RWPE2 (cell line): ENCODE results near the gene STMP1.

ENCODE experiments used
- ATAC-seq: fragments of 200-7000 bp; cut with Tn5 transposase; 3 replicates; pipeline ENCODE4 v1.9.1; 2021; ENCODE audit warnings: low read depth
- DNase-seq: peaks from one replicate; pipeline ENCODE4 v3.0.0-alpha.2; 2020; ENCODE audit warnings: low spot score
- H3K27ac ChIP-seq: fragments of 450-650 bp; 2 replicates; pipeline ENCODE4 v1.5.1; 2017; ENCODE audit warnings: mild to moderate bottlenecking; ENCODE audit not compliant: poor library complexity, severe bottlenecking
- H3K27me3 ChIP-seq: fragments of 250-450 bp; sonication (Bioruptor Pico); 2 replicates; pipeline ENCODE4 v1.5.1; 2021; ENCODE audit warnings: mild to moderate bottlenecking, moderate library complexity; ENCODE audit not compliant: insufficient read depth, poor library complexity, severe bottlenecking
- H3K36me3 ChIP-seq: fragments of 250-450 bp; sonication (Bioruptor Pico); 2 replicates; pipeline ENCODE4 v1.5.1; 2020; ENCODE audit warnings: low read depth, mild to moderate bottlenecking, moderate library complexity
- H3K4me1 ChIP-seq: fragments of 250-450 bp; sonication (Bioruptor Pico); 2 replicates; pipeline ENCODE4 v1.5.1; 2021; ENCODE audit warnings: mild to moderate bottlenecking, moderate library complexity; ENCODE audit not compliant: insufficient read depth, poor library complexity, severe bottlenecking
- H3K4me3 ChIP-seq: fragments of 250-450 bp; sonication (Bioruptor Pico); 2 replicates; pipeline ENCODE4 v1.5.1; 2021; ENCODE audit warnings: mild to moderate bottlenecking, moderate library complexity; ENCODE audit not compliant: severe bottlenecking
- H3K9me3 ChIP-seq: fragments of 250-450 bp; sonication (Bioruptor Pico); 2 replicates; pipeline ENCODE4 v1.5.1; 2021; ENCODE audit warnings: mild to moderate bottlenecking, moderate library complexity; ENCODE audit not compliant: severe bottlenecking
- TF ChIP-seq, protein P1 (sequence below): fragments of 450-650 bp; IDR thresholded peaks from one replicate; pipeline ENCODE4 v1.5.1; 2017; ENCODE audit warnings: mild to moderate bottlenecking, moderate library complexity; ENCODE audit not compliant: poor library complexity, severe bottlenecking

STMP1 gene

DNA sequence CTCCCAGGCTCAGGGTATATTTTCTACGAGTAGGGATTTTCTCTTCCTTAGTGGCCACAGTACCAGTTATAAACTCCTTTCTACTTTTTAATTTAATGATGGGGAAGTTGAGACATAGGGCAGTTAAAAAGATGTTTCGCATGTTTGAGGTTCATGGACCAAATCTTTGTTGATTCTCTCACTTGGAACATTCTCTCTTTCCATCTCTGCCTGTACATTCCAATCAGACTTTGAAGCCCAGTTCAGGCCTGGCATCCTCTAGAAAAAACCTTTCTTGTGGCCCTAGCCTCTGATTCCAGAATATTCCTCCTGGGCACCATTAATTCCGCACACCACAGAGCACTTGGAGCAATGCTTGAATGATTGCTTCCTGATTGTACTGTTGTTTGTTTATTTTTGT lies 47.2 kb downstream of the STMP1 start:
- Histone ChIP-seq H3K4me3 (no peak overlapping the region), H3K36me3 (no peaks in the 10 kb centered on the region), H3K27me3 (no peaks in the 10 kb centered on the region), H3K4me1 (peaks cover 31% of the 10 kb centered on the region), H3K27ac (no peak overlapping the region), H3K9me3 (no peaks in the 10 kb centered on the region)
- TF ChIP-seq, protein P1, sequence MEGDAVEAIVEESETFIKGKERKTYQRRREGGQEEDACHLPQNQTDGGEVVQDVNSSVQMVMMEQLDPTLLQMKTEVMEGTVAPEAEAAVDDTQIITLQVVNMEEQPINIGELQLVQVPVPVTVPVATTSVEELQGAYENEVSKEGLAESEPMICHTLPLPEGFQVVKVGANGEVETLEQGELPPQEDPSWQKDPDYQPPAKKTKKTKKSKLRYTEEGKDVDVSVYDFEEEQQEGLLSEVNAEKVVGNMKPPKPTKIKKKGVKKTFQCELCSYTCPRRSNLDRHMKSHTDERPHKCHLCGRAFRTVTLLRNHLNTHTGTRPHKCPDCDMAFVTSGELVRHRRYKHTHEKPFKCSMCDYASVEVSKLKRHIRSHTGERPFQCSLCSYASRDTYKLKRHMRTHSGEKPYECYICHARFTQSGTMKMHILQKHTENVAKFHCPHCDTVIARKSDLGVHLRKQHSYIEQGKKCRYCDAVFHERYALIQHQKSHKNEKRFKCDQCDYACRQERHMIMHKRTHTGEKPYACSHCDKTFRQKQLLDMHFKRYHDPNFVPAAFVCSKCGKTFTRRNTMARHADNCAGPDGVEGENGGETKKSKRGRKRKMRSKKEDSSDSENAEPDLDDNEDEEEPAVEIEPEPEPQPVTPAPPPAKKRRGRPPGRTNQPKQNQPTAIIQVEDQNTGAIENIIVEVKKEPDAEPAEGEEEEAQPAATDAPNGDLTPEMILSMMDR, result no peak
- ATAC-seq (no peak), DNase-seq (no peak)

DNA sequence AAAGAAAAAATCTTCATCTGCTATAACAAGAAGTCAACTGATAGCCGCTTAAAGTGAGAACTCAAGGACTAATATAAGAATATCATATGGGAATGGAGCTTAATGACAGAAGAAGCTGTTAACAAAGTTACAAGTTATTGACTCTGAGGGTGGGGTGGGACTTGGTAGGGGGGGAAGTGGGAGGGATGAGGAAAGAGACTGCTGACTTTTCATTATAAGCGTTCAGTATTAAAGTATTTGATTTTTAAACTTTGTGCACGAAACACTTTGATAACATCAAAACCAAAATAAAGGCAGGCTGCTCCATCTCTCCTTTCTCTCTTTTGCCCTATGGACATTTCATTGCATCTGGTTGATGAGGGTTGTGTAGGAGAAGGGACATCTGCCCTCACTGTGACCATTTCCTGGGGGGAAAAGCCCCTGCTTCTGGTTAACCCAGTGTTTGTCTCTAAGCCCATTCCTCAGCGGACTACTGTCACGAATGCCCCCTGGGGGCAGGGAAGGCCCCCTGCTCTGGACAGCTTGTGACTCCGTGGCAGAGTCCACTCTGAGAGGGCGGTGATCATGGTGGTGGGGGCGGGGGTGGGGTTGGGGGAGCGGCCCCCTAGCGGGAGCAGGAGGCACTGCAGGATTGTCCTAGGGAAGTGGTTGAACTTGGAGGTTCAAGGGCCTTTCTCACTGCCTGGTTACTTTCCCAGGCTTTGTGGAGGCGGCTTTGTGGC lies 48.3 kb downstream of the STMP1 start:
- no peak for DNase-seq
- H3K9me3 ChIP-seq, result no peaks in the 10 kb centered on the region
- no peaks in the 10 kb centered on the region for H3K27me3 ChIP-seq
- H3K36me3 ChIP-seq, result no peaks in the 10 kb centered on the region
- H3K4me3 ChIP-seq, result no peak overlapping the region
- TF ChIP-seq, protein P1, result peak; percentile 63
- no peak overlapping the region for H3K27ac ChIP-seq
- ATAC-seq, result no peak
- peaks cover 36% of the 10 kb centered on the region for H3K4me1 ChIP-seq

DNA sequence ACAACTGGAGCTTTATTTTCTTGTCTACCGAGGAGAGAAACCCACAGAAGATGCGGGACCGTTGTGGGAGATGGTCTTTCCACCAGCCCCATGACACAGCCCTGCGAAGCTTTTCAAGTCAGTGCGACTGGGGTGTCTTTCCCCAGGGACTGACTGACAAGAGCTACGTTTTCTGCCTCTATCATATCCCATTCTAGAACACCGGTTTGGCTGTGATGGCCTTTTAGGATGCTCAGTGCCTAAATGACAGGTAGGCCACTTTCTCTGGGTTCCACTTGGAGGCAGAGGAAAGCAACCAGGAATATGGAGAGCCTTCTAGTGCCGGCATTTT lies 48.8 kb downstream of the STMP1 start:
- Histone ChIP-seq H3K36me3 (no peaks in the 10 kb centered on the region), H3K9me3 (no peaks in the 10 kb centered on the region), H3K27ac (no peak overlapping the region), H3K4me3 (no peak overlapping the region), H3K4me1 (peaks cover 36% of the 10 kb centered on the region), H3K27me3 (no peaks in the 10 kb centered on the region)
- TF ChIP-seq, protein P1, result peak; percentile 41
- ATAC-seq, result no peak
- no peak for DNase-seq

DNA sequence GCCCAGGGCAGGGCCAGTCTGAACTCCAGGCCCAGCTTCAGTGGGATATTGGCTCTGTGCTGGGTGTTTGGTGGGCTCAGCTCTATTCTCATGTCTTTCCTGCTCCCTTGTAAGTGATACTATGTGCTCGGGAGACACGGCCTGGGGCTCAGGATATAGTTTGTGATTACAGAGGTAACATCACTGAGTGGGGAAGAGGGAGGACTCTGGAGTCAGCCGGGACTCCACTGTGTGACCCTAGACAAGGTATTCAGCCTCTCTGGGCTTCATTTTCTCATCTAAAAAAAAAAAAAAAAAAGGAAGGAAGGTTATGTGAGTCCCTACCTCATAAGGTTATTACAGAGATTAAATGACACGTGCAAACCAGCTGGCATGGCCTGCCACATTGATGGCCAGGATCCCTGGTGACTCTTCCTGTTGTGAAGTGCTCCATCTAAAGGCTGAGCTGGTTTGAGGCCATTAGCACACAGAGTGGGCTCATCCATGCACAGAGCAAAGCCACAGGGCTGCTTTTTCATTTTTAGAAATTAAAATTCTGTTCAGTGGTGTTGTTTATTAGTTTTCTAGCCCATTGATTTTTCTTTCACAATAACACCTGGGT lies 50.0 kb downstream of the STMP1 start:
- TF ChIP-seq, protein P1, result peak; percentile 6
- Histone ChIP-seq H3K36me3 (no peaks in the 10 kb centered on the region), H3K27me3 (no peaks in the 10 kb centered on the region), H3K9me3 (no peaks in the 10 kb centered on the region), H3K4me3 (no peak overlapping the region), H3K27ac (no peak overlapping the region), H3K4me1 (peaks cover 33% of the 10 kb centered on the region)
- ATAC-seq (no peak), DNase-seq (no peak)

DNA sequence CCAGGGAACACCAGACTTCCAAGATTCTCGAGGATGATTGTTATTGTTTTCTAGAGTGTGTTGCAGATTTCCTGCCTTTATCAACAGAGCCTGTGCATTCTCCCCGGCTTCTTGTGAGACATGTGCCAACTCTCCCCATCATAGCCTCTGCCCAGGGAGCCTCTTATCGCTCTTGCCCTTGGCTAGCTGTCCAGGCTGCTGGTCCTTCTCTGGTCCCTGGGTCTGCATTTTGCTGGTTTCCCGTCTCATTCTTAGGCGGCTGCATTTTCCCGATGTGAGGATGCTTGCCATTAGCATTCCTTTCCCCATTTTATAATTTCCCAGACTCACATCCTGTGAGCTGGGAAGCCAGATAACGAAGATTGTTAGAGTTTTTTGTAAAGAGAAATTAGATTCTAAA lies 50.5 kb downstream of the STMP1 start:
- H3K9me3 ChIP-seq, result no peaks in the 10 kb centered on the region
- no peak overlapping the region for H3K27ac ChIP-seq
- peaks cover 28% of the 10 kb centered on the region for H3K4me1 ChIP-seq
- TF ChIP-seq, protein P1, result no peak
- ATAC-seq, result no peak
- no peak overlapping the region for H3K4me3 ChIP-seq
- H3K27me3 ChIP-seq, result no peaks in the 10 kb centered on the region
- DNase-seq, result no peak
- H3K36me3 ChIP-seq, result no peaks in the 10 kb centered on the region
